DMS153 treated with DMSO at 0.1 percent for 48 hours (cell line): ENCODE data around the gene SDR9C7.
"Not testable (repeated sequence)": the region's sequence is repeated elsewhere in the genome, so short reads cannot be mapped to it uniquely, and the experiment has no call there.

ENCODE experiments used
- DNase-seq: peaks from one replicate; lab custom pipeline; 2025; ENCODE audit not compliant: unreplicated experiment; lab: John Stamatoyannopoulos, UW

SDR9C7 gene

DNA sequence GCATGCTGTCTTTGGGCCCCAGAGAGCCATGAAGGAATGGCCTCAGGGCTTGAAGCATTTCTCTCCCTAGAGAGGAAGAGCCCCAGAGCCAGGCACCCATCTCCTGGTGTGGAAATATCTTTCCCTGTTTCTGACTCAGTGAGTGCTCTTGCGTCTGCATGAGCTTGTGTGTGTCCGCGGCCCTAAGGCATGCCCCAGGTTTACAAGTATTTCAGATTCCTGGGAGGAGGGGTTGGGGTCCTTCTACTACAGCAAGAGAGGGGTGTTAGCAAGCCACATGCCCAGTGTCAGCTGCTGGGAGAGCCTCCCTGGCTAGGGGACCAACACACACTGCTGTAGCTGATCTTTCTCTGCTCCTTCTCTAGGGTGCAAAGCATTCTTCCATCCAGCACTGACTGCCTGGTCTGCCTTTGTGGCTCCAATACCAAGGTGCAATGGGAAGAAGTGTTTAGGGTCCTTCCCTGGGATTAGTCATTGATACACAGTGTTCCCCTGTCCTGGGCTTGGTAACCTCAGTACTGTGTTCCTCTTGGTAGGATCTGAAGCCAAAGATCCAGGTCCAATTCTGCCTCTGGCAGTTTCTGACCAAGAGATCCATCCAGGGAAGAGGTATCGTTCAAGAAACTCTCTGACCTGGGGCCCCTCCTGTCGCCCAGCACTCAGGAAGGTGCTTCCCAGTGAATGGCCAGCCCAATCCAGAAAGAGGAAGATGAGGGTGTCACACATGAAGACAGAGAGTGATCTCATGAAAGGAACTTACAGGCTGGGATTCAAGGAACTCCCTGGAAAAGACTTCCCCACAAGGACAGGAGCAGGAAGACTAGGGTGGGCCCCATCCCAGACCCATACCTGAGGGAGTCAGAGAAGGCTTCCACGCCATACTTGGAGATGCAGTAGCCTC lies 20.1 kb upstream of the SDR9C7 start:
- no peak for DNase-seq

DNA sequence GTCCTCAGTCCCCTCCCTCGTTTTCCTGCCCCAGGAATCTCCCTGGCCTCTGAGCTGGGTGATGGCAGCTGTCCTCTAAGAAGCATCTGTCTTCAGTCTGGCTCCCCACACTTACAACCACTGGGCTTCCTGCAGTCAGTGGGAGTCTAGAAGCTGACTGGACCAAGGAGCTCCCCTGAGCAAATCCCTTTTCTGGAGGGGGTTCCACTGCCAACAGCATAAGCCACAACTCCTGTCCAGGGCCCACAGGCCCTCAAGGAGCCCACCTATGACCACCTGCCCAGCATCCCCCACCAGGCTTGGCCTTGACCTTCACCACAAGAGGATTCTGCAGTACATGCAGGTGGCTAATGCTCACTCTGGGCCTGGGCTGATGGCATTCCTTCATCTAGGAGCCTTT lies 19.1 kb upstream of the SDR9C7 start:
- DNase-seq = no peak

DNA sequence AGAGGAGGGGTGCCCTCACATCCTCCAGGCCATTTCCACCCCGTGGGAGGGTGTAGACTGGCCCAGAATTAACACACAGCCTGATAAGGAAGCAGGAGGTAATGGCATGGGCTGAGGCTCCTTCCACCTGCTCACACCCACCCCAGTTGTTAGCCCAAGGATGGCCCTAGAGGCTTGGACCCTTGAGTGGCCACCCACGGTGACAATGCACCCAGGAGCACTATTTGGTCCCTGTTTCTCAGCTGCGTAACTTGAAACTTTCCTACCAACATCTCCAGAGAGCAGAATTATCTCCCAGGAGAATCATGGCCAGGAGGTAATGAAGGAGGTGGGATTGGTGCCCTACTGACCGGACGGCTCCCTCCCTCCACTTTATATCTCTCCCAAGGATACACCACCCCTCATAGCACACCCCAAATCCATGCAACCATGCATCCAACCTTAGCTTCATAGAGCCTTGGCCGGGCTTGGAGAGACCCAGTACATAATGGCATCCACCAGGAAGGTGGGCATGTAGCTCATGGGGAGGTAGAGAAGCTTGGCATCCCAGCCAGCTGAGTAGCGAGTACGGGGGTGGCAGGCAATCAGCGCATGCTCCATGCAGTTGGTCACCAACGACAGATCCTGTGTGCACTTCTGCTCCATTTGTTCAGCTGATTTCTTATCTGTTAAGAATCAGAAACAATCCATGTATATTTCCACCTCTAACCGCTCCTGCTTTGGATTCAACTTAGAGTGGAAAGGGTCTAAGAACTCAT lies 17.6 kb upstream of the SDR9C7 start:
- no peak for DNase-seq

DNA sequence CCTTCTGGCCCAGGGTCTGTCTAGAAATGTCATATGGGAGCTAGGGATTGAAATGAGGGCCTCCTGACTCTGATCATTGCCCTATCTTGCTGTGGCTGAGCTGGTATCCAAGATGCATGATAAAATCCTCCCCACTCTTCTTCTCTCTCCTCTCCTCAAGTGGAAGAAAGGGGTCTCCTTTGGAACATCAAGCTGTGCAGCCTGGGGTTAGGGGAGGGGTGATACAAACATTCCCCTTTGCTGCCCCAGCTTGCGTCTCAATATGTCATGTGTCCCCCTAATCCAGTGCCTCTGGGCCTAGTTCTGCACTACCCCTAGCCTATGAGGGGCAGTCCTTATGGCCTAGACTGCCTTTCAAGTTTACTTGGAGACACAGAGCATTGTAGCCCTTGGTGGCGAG lies 14.7 kb upstream of the SDR9C7 start:
- no peak for DNase-seq

DNA sequence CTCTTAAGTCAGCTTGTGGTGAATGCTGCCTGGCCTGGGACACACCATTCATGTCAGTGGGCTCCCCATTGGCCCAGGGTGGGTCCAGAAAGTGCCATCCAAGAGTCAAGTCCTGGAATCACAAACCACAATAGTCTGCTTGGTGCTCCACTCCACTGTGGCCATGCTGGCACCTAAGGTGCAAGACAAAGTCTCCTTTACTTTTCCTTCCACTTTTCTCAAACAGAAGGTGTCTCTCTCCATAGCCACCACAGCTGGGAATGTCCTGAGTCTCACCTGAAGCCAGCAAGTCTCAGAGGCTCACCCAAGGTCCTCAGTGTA lies 14.2 kb upstream of the SDR9C7 start:
- no peak for DNase-seq

DNA sequence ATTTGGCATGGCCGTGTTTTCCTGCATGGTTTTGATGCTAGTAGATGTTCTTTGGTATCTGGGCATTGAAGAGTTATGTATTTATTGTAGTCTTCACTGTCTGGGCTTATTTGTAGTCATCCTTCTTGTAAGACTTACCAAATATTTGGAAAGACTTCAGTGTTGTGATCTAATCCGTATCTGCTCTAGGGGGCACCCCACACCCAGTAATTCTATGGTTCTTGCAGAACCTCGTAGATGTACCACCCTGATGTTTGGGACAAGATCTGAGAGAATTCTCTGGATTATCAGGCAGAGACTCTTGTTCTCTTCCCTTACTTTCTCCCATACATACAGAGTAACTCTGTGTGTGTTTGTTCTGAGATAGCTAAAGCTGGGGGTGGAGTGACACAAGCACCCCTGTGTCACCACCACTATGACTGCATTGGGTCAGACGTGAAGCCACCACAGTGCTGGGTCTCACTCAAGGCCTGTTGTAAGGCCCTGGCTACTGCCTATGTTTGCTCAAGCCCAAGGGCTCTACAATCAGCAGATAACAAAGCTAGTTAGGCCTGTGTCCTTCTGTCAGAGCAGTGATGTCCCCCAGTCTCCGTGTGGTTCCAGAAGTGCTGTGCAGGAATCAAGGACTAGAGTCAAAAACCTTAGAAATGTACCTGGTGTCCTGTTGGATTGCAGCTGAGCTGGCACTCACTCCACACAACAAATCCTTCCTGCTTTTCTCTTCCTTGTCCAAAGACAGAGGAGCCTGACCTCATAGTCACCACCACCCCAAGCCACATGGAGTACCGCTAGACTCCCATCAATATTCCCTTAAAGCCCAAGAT lies 13.6 kb upstream of the SDR9C7 start:
- no peak for DNase-seq

DNA sequence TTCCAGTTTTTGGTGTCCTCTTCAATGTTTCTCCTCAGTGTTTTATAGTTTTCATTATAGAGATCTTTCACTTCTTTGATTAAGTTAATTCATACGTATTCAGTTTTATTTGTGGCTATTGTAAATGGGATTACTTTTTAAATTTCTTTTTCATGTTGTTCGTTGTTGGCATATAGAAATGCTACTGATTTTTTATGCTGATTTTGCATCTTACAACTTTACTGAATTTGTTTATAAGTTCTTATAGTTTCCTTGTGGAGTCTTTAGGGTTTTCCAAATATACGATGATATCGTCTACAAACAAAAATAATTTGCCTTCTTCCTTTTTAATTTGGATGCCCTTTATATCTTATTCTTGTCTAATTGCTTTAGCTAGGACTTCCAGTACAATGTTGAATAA lies 9.7 kb upstream of the SDR9C7 start:
- DNase-seq = no peak

DNA sequence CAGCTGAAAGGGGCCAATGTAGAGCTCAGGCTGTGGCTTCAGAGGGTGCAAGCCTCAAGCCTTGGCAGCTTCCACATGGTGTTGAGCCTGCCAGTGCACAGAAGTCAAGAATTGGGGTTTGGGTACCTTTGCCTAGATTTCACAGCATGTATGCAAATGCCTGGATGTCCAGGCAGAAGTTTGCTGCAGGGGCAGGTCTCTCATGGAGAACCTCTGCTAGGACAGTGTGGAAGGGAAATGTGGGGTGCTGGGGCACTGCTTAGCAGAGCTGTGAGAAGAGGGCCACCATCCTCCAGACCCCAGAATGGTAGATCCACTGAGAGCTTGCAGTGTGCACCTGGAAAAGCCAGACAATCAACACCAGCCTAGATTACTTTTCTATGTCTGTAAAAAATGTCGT lies 9.2 kb upstream of the SDR9C7 start:
- not testable (repeated sequence) for DNase-seq

DNA sequence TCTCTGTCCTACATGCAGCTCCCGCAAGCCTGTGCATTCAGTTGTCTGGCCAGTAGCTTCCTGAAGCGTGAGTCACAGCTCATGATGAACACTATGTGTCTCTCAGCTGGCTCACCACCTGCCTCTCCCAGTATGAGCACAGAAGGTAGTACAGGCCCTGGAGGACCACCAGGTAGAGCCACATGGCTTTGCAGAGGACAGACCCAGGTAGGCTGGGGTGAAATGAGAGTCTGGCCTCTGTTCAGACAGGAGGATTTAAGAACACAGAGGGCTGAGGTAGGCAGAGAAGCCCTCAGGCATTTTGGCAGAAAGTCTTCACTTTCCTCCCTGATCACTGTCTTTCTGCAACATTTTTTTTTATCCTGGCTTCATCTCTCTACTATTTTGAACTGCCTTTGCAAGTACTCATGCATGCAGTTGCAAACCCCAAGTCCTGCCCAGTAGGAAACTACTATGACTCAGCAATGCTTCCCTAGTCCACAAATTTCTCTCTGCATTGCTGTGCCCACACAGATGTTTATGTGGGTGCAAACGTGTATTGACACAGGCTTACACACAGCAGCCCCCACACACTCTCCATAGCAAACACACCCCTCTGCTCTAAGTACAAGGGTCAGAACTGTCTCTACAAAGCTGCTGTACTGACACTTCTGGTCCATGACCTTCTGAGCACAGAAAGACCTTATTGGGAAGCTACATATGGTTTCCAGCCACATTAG lies 7.2 kb upstream of the SDR9C7 start:
- no peak for DNase-seq

DNA sequence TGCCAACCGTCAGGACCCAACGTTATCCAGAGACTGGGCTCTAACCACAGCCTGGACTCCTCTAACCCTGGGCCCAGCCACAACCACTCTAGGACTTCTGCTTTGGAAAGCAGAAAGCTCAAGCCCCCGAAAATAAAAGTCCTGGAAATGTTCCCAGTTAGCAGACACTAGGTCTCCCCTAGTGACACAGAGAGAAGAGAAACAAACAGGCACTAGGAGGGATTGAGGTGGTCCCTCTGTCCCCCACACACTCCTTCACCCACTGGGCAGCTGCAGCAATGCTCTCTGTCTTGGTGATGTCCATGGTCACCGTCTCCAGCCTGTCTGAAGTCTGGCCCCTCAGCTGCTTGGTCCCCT lies 6.7 kb upstream of the SDR9C7 start:
- DNase-seq = not testable (repeated sequence)

DNA sequence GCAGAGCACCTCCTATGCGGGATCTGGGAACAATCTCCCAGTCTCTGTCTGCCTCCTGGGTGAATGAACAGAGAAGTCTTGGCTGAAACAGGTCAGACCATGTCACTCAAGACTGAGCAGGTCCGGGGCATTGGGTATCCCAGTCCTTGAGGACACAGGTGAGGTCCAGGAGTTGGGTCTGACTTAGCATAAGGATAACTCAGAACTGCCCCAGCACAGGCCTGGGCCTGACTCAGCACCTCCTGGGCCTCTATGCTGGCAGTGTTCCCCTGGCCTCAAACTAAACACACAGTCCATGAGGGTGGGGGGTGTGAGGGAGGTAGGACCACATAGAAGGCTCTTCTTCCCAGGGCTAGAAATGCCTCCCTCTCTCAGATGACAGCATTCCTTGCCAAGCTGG lies 1.5 kb upstream of the SDR9C7 start:
- DNase-seq = no peak

DNA sequence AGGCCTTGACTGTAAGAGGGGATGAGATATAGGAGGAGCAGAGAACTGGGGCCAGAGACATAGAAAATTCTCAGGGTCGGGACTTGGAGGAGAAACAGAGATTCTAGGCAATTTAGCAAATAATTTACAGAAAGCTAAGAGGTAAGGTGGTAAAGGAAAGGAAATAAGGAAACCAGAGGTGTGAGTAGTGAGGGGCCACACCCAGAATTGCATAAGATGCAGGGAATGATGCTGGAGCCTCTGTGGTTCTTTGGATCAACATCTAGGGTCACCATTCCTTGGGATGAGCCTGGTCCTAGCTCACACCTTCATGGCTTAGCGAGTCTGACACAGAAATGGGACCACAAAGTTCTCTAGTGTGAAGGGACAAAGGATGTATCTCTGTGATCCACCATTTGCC lies 949 bp upstream of the SDR9C7 start:
- DNase-seq = no peak

DNA sequence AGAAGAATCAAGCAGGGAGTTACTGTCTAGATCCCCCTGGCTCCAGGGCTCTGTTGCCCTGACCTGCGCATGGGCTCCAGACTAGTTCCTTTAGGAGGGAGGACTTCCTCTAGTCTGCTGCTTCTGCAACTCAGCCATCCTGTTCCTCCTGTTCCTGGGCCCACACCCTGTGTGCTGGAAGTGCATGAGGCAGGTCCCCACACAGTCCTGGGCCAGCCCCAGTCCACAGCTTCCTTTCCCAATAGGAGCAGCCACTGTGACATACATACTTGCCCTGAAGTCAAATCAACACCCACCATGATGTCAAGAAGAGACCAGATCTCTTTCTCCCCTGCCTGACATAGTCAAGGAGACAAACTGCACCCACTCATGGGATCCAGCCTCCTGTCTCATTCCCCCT lies 1.3 kb downstream of the SDR9C7 start:
- DNase-seq = no peak

DNA sequence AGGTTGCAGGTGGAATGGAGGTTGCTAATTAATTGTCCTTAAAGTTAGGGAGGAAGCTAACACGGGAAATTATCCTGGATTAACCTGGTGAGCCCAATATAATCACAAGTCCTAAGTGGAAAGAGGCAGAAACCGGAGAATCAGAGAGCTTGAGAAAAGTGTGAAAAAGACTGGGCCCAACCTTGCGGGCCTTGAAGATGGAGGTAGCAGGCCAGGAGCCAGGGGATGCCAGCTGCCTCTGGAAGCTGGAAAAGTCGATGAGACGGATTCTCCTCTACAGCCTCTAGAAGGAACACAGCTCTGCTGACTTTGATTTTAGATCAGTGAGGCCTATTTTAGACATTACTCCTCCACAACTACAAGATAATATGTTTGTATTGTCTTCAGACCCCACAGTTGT lies 2.1 kb downstream of the SDR9C7 start:
- DNase-seq = no peak

DNA sequence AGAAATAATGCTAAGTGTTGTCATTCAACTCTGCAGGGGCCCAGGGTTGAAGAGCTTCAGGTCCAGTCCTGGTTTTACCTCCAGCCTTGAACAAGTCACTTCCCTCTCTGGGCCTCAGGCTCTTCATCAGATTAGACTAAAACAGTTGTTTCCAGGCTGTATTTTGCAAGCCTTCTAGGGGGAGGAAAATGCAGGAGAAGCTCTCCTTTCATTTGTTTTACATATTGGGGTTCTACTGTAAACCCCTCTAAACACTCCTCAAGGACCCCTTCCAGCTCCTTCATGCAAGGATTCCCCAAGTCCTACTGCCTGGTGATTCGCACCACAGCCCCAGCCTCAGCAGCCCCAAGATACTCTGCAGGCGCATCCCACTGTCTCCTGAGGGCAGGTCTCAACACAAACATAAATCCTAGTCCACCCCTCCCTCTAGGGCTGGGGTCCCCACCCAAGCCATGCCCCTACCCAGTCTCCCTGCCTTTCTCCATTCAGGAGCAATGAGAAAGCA lies 2.7 kb downstream of the SDR9C7 start:
- DNase-seq = no peak

DNA sequence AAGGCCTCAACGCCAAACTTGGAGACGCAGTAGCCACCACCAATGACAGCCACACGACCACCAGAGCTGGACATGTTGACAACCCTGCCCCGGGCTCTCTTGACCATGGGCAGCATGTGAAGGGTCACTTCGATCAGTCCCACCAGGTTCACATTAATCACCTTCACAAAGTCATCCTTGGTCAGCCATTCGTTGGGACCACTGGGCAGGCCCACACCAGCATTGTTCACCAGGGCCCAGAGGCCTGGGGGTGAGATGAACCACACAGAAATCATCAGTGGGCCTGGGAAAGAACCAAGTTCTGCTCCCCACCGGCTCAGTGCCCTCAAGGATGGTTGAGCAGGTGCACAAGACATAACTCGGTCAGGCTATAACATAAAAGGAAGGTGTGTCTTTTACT lies 4.0 kb downstream of the SDR9C7 start:
- DNase-seq = no peak

DNA sequence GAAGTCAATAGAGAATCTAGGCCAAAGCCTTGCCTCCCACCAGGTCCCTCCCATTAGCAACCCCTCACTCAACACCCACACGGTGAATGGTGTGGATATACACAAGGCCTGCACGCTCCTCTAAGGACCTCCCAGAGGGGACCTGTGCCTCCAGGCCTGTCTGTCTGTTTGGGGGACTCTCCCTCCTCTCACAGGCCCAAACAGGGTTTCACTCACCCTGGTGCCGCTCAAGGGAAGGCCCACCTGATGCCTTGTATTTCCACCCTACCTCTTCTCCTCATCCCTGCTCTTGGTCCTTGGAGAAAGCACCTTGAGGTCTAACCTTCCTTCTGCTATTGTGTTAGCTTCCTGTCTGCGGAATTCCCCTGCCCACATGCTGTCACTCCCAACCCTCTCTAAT lies 4.4 kb downstream of the SDR9C7 start:
- no peak for DNase-seq

DNA sequence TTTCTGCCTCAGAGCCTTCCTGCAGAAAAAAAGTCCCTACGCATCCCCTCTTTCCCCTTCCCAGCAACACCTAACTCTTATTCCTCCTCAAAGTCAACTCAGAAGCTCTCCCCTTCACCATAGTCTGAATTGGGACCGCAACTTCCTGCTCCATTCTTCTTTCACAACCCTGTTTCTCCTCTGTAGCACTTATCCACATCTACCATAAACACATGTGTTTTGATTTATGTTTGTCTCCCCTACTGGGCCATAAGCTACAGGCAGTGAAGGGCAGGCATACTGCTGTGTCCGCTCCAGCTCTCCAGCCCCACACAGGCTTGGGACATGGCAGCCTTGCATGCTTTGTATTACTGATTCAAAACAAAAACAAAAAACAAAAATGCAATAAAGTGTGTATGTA lies 5.9 kb downstream of the SDR9C7 start:
- no peak for DNase-seq

DNA sequence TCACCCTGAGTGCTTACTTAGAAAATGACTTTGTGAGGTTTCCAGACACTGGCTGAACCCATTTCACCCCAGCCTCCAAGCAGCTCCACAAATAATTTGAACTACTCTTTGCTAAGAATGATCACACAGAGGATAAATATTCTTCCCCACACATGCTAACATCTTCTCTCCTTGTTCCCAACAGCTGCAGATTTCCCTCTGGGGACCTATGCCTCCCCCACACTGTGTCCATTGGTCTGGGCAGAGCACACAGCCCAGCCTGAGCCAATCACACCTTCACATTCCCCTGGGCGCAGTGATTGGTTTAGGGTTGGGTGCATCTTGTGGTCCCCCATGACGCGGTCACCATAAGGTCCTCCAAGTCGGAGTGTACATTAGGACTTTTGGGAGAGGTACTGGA lies 6.9 kb downstream of the SDR9C7 start:
- no peak for DNase-seq

DNA sequence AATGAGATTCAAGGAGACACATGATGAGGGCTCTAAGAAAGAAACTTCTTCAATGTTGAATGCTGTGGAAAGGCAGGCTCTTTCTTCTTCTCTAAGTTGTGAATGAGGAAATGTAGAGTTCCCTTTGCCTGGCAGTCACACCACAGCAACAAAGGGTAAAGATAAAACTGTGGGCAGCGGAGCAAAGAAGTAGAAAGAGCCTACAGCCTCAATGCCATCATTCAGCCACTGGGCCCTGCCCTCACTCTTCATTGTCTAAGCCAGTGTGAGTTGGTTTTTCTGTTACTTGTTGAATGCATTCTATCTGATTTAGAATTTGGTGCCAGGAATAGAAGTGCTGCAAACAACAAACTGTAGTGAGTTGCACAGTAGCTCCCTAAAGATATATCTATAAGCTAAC lies 12.2 kb downstream of the SDR9C7 start:
- DNase-seq = no peak

DNA sequence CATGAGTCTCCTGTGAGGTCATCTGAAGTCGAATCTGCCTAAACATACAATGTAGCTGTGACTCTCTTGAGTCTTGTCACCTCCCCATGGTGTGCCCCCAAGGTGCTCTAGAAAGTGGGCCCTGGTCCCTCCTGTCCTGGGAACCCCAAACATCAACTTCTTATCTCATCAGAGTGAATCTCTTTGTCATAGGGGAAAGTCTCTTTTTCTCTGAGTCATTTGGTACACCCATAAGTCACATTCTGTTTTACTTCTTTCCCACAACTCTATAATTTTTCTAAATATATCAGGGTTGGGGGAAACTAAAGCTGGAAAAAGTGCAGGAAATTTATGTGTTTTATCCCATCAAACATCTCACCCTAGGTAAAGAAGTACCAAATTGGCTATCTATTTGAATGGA lies 12.9 kb downstream of the SDR9C7 start:
- no peak for DNase-seq
